H1 (cell line): Measurements from ENCODE around the gene PHTF1.

Experiments used
- CREB1 ChIP-seq: IDR thresholded peaks from 2 replicates; pipeline ENCODE4 v1.6.1; 2012; ENCODE audit warnings: inconsistent platforms
- EP300 ChIP-seq, 2 experiments: IDR thresholded peaks; 1 replicate in 1 of 2; 2 replicates in 1 of 2; pipeline ENCODE4 v1.6.1; 2011 to 2012; ENCODE audit warnings: low read depth in 2 of 2, low read length in 2 of 2, mild to moderate bottlenecking in 2 of 2, borderline replicate concordance in 1 of 2, inconsistent platforms in 1 of 2, moderate library complexity in 1 of 2
- EZH2 ChIP-seq: fragments of 200-600 bp; sonication (generic); IDR thresholded peaks from 2 replicates; pipeline ENCODE4 v1.7.1; 2012; ENCODE audit warnings: low read depth, mild to moderate bottlenecking, moderate library complexity, low read length, inconsistent platforms; ENCODE audit not compliant: severe bottlenecking
- NANOG ChIP-seq: IDR thresholded peaks from 2 replicates; pipeline ENCODE4 v1.6.1; 2011; ENCODE audit warnings: low read length, low read depth, mild to moderate bottlenecking, inconsistent platforms; ENCODE audit not compliant: insufficient read depth, poor library complexity, severe bottlenecking
- POLR2A ChIP-seq, 2 experiments: IDR thresholded peaks; 1 replicate in 1 of 2; 2 replicates in 1 of 2; pipeline ENCODE4 v1.6.1; 2011; ENCODE audit warnings: low read depth in 2 of 2, low read length in 2 of 2, mild to moderate bottlenecking in 2 of 2; ENCODE audit errors: control extremely low read depth in 1 of 2
- POLR2AphosphoS5 ChIP-seq: IDR thresholded peaks from 2 replicates; pipeline ENCODE4 v1.6.1; 2011; ENCODE audit warnings: low read depth, low read length

DNA sequence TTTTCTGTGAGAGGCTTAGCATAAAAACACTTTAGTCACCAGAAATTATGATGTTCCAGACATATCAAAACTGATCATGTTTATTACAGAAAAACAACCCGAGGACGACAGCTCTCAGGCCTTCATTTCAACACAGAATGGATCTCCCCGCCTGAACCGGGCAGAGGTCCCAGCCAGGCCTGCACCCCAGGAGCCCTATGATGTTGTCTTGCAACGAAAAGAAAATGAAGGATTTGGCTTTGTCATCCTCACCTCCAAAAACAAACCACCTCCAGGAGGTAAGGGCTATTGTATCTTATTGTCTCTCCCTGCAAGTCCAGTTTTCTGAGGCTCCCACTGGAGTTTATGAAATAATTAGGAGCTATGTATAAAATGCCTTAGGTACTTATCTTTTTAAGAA lies 105.5 kb downstream of the PHTF1 start:
- TF ChIP-seq EP300 (IDR thresholded peaks at IDR 0.05; ENCODE audit: borderline replicate concordance in 1 of 2, low read depth in 2 of 2, low read length in 2 of 2) (no peak), EZH2 (no peak), NANOG (no peak), POLR2A (IDR thresholded peaks at IDR 0.05; ENCODE audit: control extremely low read depth in 1 of 2, low read depth in 2 of 2, low read length in 2 of 2) (no peak), CREB1 (no peak), POLR2AphosphoS5 (no peak)
